H9 (cell line): ENCODE data around the gene DNAAF5. TPM values are rescaled to one million over a fixed set of nuclear protein-coding genes. Genes with fewer than 3 reads are reported as not detected.
A peak's percentile ranks its signal among the peaks of the same experiment; 100 is the strongest.

Experiments
- DNase-seq: peaks from one replicate; pipeline ENCODE4 v3.0.0-alpha.2; 2017
- H2AFZ ChIP-seq: one replicate; pipeline ENCODE4 v1.6.1; 2013; ENCODE audit warnings: mild to moderate bottlenecking, low read length, control low read depth, moderate library complexity
- H2AK5ac ChIP-seq: 2 replicates; pipeline ENCODE4 v1.6.1; 2013; ENCODE audit warnings: low read length, control low read depth, mixed read lengths; ENCODE audit not compliant: insufficient read length
- H2BK120ac ChIP-seq: one replicate; pipeline ENCODE4 v1.6.1; 2013; ENCODE audit warnings: low read depth, mild to moderate bottlenecking, low read length, control low read depth, inconsistent platforms; ENCODE audit not compliant: poor library complexity, severe bottlenecking
- H2BK12ac ChIP-seq: 2 replicates; pipeline ENCODE4 v1.6.1; 2013; ENCODE audit warnings: low read length, control low read depth, mixed read lengths, low read depth; ENCODE audit not compliant: insufficient read length
- H2BK15ac ChIP-seq: 2 replicates; pipeline ENCODE4 v1.6.1; 2013; ENCODE audit warnings: low read depth, low read length, control low read depth
- H2BK20ac ChIP-seq: one replicate; pipeline ENCODE4 v1.6.1; 2013; ENCODE audit warnings: low read depth, mild to moderate bottlenecking, low read length, control low read depth, inconsistent platforms; ENCODE audit not compliant: poor library complexity, severe bottlenecking
- H2BK5ac ChIP-seq: 2 replicates; pipeline ENCODE4 v1.6.1; 2013; ENCODE audit warnings: low read length, control low read depth, mixed read lengths; ENCODE audit not compliant: insufficient read length
- H3K14ac ChIP-seq: 2 replicates; pipeline ENCODE4 v1.6.1; 2013; ENCODE audit warnings: low read length, control low read depth; ENCODE audit not compliant: insufficient read depth
- H3K18ac ChIP-seq: 2 replicates; pipeline ENCODE4 v1.6.1; 2013; ENCODE audit warnings: low read depth, mild to moderate bottlenecking, mixed read lengths, low read length, control low read depth; ENCODE audit not compliant: insufficient read length
- H3K23ac ChIP-seq: 2 replicates; pipeline ENCODE4 v1.6.1; 2013; ENCODE audit warnings: low read length, control low read depth, mixed read lengths, low read depth; ENCODE audit not compliant: insufficient read length
- H3K23me2 ChIP-seq: 2 replicates; pipeline ENCODE4 v1.6.1; 2013; ENCODE audit warnings: low read depth, mild to moderate bottlenecking, mixed read lengths, low read length, control low read depth; ENCODE audit not compliant: insufficient read length, poor library complexity, severe bottlenecking
- H3K27ac ChIP-seq: 2 replicates; pipeline ENCODE4 v1.5.1; 2013; ENCODE audit warnings: low read length, control low read depth, mixed read lengths, low read depth; ENCODE audit not compliant: insufficient read length
- H3K27me3 ChIP-seq: 2 replicates; pipeline ENCODE4 v1.6.1; 2013; ENCODE audit warnings: low read length, control low read depth, inconsistent platforms; ENCODE audit not compliant: insufficient read depth
- H3K4ac ChIP-seq: 2 replicates; pipeline ENCODE4 v1.6.1; 2013; ENCODE audit warnings: low read depth, mild to moderate bottlenecking, control low read depth, inconsistent platforms, low read length, moderate library complexity
- H3K4me1 ChIP-seq: 2 replicates; pipeline ENCODE4 v1.6.1; 2013; ENCODE audit warnings: low read length, control low read depth, inconsistent platforms; ENCODE audit not compliant: insufficient read depth
- H3K4me2 ChIP-seq: 2 replicates; pipeline ENCODE4 v1.6.1; 2013; ENCODE audit warnings: low read length, control low read depth, mixed read lengths; ENCODE audit not compliant: insufficient read length, insufficient read depth
- H3K56ac ChIP-seq: 2 replicates; pipeline ENCODE4 v1.6.1; 2013; ENCODE audit warnings: low read depth, mild to moderate bottlenecking, mixed read lengths, low read length, control low read depth; ENCODE audit not compliant: insufficient read length
- H3K79me1 ChIP-seq: 2 replicates; pipeline ENCODE4 v1.6.1; 2013; ENCODE audit warnings: low read depth, mild to moderate bottlenecking, moderate library complexity, low read length, control low read depth, inconsistent platforms; ENCODE audit not compliant: insufficient read depth, poor library complexity, severe bottlenecking
- H3K79me2 ChIP-seq: 2 replicates; pipeline ENCODE4 v1.6.1; 2013; ENCODE audit warnings: low read length, control low read depth, inconsistent platforms; ENCODE audit not compliant: insufficient read depth
- H3K9ac ChIP-seq: 2 replicates; pipeline ENCODE4 v1.6.1; 2013; ENCODE audit warnings: low read length, control low read depth, mixed read lengths; ENCODE audit not compliant: insufficient read length; ENCODE audit errors: extremely low read depth
- H3K9me3 ChIP-seq: one replicate; pipeline ENCODE4 v1.6.1; 2013; ENCODE audit warnings: low read depth, low read length, inconsistent platforms; ENCODE audit not compliant: control insufficient read depth
- H3T11ph ChIP-seq: one replicate; pipeline ENCODE4 v1.6.1; 2013; ENCODE audit warnings: mild to moderate bottlenecking, low read length, control low read depth, inconsistent platforms
- H4K20me1 ChIP-seq: one replicate; pipeline ENCODE4 v1.6.1; 2013; ENCODE audit not compliant: control insufficient read depth, insufficient read length, insufficient read depth
- H4K5ac ChIP-seq: 2 replicates; pipeline ENCODE4 v1.6.1; 2013; ENCODE audit warnings: low read depth, mild to moderate bottlenecking, mixed read lengths, low read length, control low read depth; ENCODE audit not compliant: insufficient read length
- H4K8ac ChIP-seq: replicated peaks from 2 replicates; pipeline ENCODE4 v1.6.1; 2013; ENCODE audit warnings: low read length, control low read depth, mixed read lengths, low read depth; ENCODE audit not compliant: insufficient read length
- H4K91ac ChIP-seq: 2 replicates; pipeline ENCODE4 v1.6.1; 2013; ENCODE audit warnings: low read depth, mild to moderate bottlenecking, moderate library complexity, mixed read lengths, low read length, control low read depth; ENCODE audit not compliant: insufficient read length
- H3K27ac Mint-ChIP-seq, 3 experiments: 2 replicates in 2 of 3; 3 replicates in 1 of 3; pipeline ENCODE4 v1.8.0; 2020 to 2021; ENCODE audit warnings: mixed read lengths in 3 of 3, mild to moderate bottlenecking in 1 of 3, moderate library complexity in 1 of 3
- H3K27me3 Mint-ChIP-seq: 2 replicates; pipeline ENCODE4 v1.8.0; 2021; ENCODE audit warnings: low read depth, mild to moderate bottlenecking, moderate library complexity, mixed read lengths
- H3K36me3 Mint-ChIP-seq, 3 experiments: 2 replicates in 2 of 3; 3 replicates in 1 of 3; pipeline ENCODE4 v1.8.0; 2020 to 2021; ENCODE audit warnings: low read depth in 3 of 3, mixed read lengths in 3 of 3; ENCODE audit not compliant: insufficient read depth in 1 of 3
- H3K4me1 Mint-ChIP-seq, 2 experiments: 2 replicates each; pipeline ENCODE4 v1.8.0; 2020; ENCODE audit warnings: mixed read lengths in 2 of 2
- H3K4me3 Mint-ChIP-seq, 2 experiments: 2 replicates in 1 of 2; 3 replicates in 1 of 2; pipeline ENCODE4 v1.8.0; 2020 to 2021; ENCODE audit warnings: mild to moderate bottlenecking in 2 of 2, mixed read lengths in 2 of 2, moderate library complexity in 1 of 2
- H3K9me3 Mint-ChIP-seq, 2 experiments: 2 replicates in 1 of 2; 3 replicates in 1 of 2; pipeline ENCODE4 v1.8.0; 2020; ENCODE audit warnings: mild to moderate bottlenecking in 2 of 2, mixed read lengths in 2 of 2, moderate library complexity in 1 of 2
- WGBS: extraction: QIAGEN DNeasy Blood & Tissue Kit; methylation state at CpG from one replicate; pipeline ENCODE4 v1.1.7; 2013; ENCODE audit warnings: missing lambda C conversion rate, low lambda C conversion rate, mixed read lengths; ENCODE audit not compliant: insufficient read length; ENCODE audit errors: extremely low coverage; 5-methylcytosine and 5-hydroxymethylcytosine counted together
- total RNA-seq: library from RNA; stranded (reverse); gene quantifications from 2 replicates; pipeline ENCODE4 v1.2.1, GENCODE V29; 2021
- TF ChIP-seq, protein P1 (sequence below): fragments of 200-600 bp; sonication (generic); conservative IDR thresholded peaks from 3 replicates; pipeline ENCODE4 v1.8.0; 2021; ENCODE audit warnings: antibody characterized with exemption, mild to moderate bottlenecking

The DNAAF5 gene
- total RNA-seq, 1 experiment from 2014 or later, result 43.5 TPM

DNA sequence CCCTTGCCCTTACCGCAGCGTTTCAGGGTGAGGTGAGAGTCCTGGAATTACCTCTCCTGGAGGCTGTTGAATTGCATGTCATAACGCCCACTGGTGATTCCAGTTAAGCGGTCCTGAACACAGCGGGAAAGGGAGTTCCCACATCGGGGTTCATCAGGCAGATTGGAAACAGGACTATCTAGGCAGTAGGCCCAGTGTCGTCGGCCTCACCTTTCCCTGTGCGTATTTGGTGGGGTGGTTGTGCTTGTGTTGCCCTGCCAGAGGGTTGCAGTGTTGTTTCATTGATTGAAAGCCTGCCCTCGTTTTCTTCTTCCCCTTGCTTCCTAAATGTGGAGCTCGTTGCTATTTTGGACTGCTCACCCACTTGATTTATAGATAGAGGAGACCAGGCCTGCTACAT is 95.2 kb downstream of the DNAAF5 start:
- Histone ChIP-seq H3K9ac (no peak overlapping the region), H2AFZ (no peak overlapping the region), H3K27ac (no peak overlapping the region), H3K79me2 (peaks cover 63% of the 10 kb centered on the region), H4K20me1 (no peaks in the 10 kb centered on the region), H2BK5ac (no peak overlapping the region), H3K18ac (no peak overlapping the region), H2AK5ac (no peak overlapping the region), H3K79me1 (peaks cover 4% of the 10 kb centered on the region), H3K4ac (no peak overlapping the region), H3K27me3 (no peaks in the 10 kb centered on the region), H3K56ac (no peak overlapping the region), H4K8ac (no peak overlapping the region), H2BK15ac (no peak overlapping the region), H3T11ph (no peak overlapping the region), H3K4me1 (no peaks in the 10 kb centered on the region; the same call in 1 of the 2 replicates), H3K23me2 (peaks cover 5% of the 10 kb centered on the region), H2BK20ac (no peak overlapping the region), H3K9me3 (no peaks in the 10 kb centered on the region), H2BK12ac (no peak overlapping the region), H4K5ac (no peak overlapping the region), H3K23ac (no peak overlapping the region), H3K4me2 (no peak overlapping the region), H3K14ac (no peak overlapping the region), H2BK120ac (no peak overlapping the region), H4K91ac (no peak overlapping the region)
- TF ChIP-seq, protein P1, sequence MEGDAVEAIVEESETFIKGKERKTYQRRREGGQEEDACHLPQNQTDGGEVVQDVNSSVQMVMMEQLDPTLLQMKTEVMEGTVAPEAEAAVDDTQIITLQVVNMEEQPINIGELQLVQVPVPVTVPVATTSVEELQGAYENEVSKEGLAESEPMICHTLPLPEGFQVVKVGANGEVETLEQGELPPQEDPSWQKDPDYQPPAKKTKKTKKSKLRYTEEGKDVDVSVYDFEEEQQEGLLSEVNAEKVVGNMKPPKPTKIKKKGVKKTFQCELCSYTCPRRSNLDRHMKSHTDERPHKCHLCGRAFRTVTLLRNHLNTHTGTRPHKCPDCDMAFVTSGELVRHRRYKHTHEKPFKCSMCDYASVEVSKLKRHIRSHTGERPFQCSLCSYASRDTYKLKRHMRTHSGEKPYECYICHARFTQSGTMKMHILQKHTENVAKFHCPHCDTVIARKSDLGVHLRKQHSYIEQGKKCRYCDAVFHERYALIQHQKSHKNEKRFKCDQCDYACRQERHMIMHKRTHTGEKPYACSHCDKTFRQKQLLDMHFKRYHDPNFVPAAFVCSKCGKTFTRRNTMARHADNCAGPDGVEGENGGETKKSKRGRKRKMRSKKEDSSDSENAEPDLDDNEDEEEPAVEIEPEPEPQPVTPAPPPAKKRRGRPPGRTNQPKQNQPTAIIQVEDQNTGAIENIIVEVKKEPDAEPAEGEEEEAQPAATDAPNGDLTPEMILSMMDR, result peak; percentile 10; the same call in 1 of the 3 replicates
- Mint-ChIP-seq H3K27ac (peak overlapping the region in 1 of 3 experiments; percentile 59; a peak in 2 of 7 replicates), H3K27me3 (no peaks in the 10 kb centered on the region), H3K9me3 (peaks cover 2 to 3% of the 10 kb centered on the region in 2 experiments; a peak in 2 of 5 replicates), H3K36me3 (peaks cover 9 to 38% (median 20%) of the 10 kb centered on the region in 3 experiments), H3K4me3 (no peak overlapping the region), H3K4me1 (peaks cover 58 to 59% of the 10 kb centered on the region in 2 experiments)
- WGBS, result no CpG with 5 or more reads among the region's 11 CpGs
- DNase-seq, result no peak
